NB4 (cell line): ENCODE data around the gene CCDC57.

Source experiments
- MAX ChIP-seq: IDR thresholded peaks from 2 replicates; pipeline ENCODE4 v1.6.1; 2011; ENCODE audit warnings: low read depth, low read length
- MYC ChIP-seq: IDR thresholded peaks from 2 replicates; pipeline ENCODE4 v1.6.1; 2011; ENCODE audit warnings: low read depth, low read length
- POLR2A ChIP-seq: IDR thresholded peaks from 2 replicates; pipeline ENCODE4 v1.6.1; 2011; ENCODE audit warnings: mild to moderate bottlenecking; ENCODE audit not compliant: insufficient read length; ENCODE audit errors: extremely low read depth
- TF ChIP-seq, protein P1 (sequence below): IDR thresholded peaks from one replicate; pipeline ENCODE4 v1.5.1; 2012; ENCODE audit warnings: low read depth, low read length

DNA sequence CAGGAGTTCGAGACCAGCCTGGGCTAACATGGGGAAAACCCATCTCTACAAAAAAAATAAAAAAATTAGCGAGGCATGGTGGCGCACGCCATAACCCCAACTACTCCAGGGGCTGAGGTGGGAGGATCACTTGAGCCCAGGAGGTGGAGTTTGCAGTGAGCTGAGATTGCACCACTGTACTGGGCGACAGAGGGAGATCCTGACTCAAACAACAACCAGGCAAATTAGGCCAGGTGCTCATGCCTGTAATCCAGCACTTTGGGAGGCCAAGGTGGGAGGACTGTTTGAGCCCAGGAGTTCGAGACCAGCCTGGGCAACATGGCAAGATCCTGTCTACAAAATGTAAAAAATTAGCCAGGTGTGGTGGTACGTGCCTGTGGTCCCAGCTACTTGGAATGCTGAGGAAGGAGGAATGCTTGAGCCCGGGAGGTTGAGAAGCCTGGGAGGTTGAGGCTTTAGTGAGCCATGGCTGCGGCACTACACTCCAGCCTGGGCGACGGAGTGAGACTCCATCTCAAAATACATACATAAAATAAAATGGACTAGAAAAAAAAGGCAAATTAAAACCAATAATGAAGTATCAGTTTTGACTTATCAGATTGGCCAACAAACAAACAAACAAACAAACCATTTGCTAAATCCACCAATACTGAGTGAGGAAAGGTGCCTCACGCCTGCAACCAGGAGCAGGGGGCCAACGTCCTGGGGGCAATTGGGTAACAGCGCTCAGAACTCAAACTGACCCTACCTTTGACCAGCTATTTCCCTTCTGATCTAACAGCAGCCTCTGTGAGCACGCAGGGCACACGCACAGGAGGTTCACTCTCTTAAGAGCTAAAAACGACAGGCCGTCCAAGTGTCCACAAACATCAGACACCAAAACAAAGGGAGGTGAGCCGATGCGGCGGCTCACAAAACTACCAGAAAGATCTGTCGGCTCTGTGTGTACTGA is 95.2 kb downstream of the CCDC57 start:
- TF ChIP-seq POLR2A, result no peak
- TF ChIP-seq, protein P1, sequence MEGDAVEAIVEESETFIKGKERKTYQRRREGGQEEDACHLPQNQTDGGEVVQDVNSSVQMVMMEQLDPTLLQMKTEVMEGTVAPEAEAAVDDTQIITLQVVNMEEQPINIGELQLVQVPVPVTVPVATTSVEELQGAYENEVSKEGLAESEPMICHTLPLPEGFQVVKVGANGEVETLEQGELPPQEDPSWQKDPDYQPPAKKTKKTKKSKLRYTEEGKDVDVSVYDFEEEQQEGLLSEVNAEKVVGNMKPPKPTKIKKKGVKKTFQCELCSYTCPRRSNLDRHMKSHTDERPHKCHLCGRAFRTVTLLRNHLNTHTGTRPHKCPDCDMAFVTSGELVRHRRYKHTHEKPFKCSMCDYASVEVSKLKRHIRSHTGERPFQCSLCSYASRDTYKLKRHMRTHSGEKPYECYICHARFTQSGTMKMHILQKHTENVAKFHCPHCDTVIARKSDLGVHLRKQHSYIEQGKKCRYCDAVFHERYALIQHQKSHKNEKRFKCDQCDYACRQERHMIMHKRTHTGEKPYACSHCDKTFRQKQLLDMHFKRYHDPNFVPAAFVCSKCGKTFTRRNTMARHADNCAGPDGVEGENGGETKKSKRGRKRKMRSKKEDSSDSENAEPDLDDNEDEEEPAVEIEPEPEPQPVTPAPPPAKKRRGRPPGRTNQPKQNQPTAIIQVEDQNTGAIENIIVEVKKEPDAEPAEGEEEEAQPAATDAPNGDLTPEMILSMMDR, result no peak
- no peak for TF ChIP-seq MYC
- TF ChIP-seq MAX, result no peak
